Neural cell (in vitro differentiated cells): ENCODE results near the gene CAPN9. TPM values are rescaled to one million over a fixed set of nuclear protein-coding genes. Genes with fewer than 3 reads are reported as not detected.

Experiments
- H2AFZ ChIP-seq: fragments of 200-600, 300-800 bp; sonication (generic), shearing (Covaris generic); 2 replicates; pipeline ENCODE4 v1.6.0; 2014; ENCODE audit warnings: low read depth, mild to moderate bottlenecking, antibody characterized with exemption, low read length, moderate library complexity
- H3F3A ChIP-seq: fragments of 200-600 bp; shearing (Covaris generic); 2 replicates; pipeline ENCODE4 v1.6.1; 2016; ENCODE audit warnings: mild to moderate bottlenecking, moderate library complexity, mixed read lengths, antibody characterized with exemption, low read length; ENCODE audit not compliant: insufficient read depth, poor library complexity, severe bottlenecking
- H3K27ac ChIP-seq: fragments of 200-600, 300-800 bp; sonication (generic), shearing (Covaris generic); 2 replicates; pipeline ENCODE4 v1.5.1; 2014; ENCODE audit warnings: mild to moderate bottlenecking, low read length, moderate library complexity
- H3K27me3 ChIP-seq: fragments of 300-800, 200-600 bp; sonication (generic), shearing (Covaris generic); 2 replicates; pipeline ENCODE4 v1.6.0; 2014; ENCODE audit warnings: mild to moderate bottlenecking, low read depth, low read length, moderate library complexity; ENCODE audit not compliant: insufficient read depth
- H3K36me3 ChIP-seq: fragments of 300-800, 200-600 bp; sonication (generic), shearing (Covaris generic); 2 replicates; pipeline ENCODE4 v1.5.1; 2014; ENCODE audit warnings: mild to moderate bottlenecking, antibody characterized with exemption, low read length, moderate library complexity; ENCODE audit not compliant: insufficient read depth
- H3K4me2 ChIP-seq: fragments of 300-800, 200-600 bp; sonication (generic), shearing (Covaris generic); 2 replicates; pipeline ENCODE4 v1.6.0; 2014; ENCODE audit warnings: mild to moderate bottlenecking, low read length
- H3K4me3 ChIP-seq: fragments of 300-800, 200-600 bp; sonication (generic), shearing (Covaris generic); 2 replicates; pipeline ENCODE4 v1.5.1; 2014; ENCODE audit warnings: mild to moderate bottlenecking, low read length, moderate library complexity
- H3K79me2 ChIP-seq: fragments of 200-600 bp; shearing (Covaris generic); replicated peaks from 2 replicates; pipeline ENCODE4 v1.6.0; 2014; ENCODE audit warnings: mild to moderate bottlenecking, low read length, moderate library complexity; ENCODE audit not compliant: insufficient read depth
- H3K9ac ChIP-seq: fragments of 300-800, 200-600 bp; sonication (generic), shearing (Covaris generic); 2 replicates; pipeline ENCODE4 v1.6.1; 2016; ENCODE audit warnings: mild to moderate bottlenecking, low read length, mixed read lengths
- H3K9me2 ChIP-seq: fragments of 200-600 bp; shearing (Covaris generic); 2 replicates; pipeline ENCODE4 v1.6.1; 2016; ENCODE audit warnings: mild to moderate bottlenecking, low read length, mixed read lengths; ENCODE audit not compliant: insufficient read depth
- H3K9me3 ChIP-seq: fragments of 200-600, 300-800 bp; sonication (generic), shearing (Covaris generic); 2 replicates; pipeline ENCODE4 v1.6.1; 2016; ENCODE audit warnings: mild to moderate bottlenecking, mixed run types, low read length, moderate library complexity, mixed read lengths
- H4K20me1 ChIP-seq: fragments of 200-600 bp; shearing (Covaris generic); 2 replicates; pipeline ENCODE4 v1.6.1; 2016; ENCODE audit warnings: mild to moderate bottlenecking, mixed run types; ENCODE audit not compliant: insufficient read depth
- CTCF ChIP-seq: fragments of 450-650 bp; IDR thresholded peaks from 2 replicates; pipeline ENCODE4 v1.5.1; 2014; ENCODE audit warnings: antibody characterized with exemption, mild to moderate bottlenecking, moderate library complexity; ENCODE audit not compliant: poor library complexity, severe bottlenecking
- EP300 ChIP-seq: fragments of 450-650 bp; conservative IDR thresholded peaks from 2 replicates; pipeline ENCODE4 v1.6.1; 2014; ENCODE audit warnings: antibody characterized with exemption, mild to moderate bottlenecking, moderate library complexity; ENCODE audit not compliant: poor library complexity, severe bottlenecking
- EZH2 ChIP-seq: fragments of 200-600, 300-800 bp; shearing (Covaris generic), sonication (generic); IDR thresholded peaks from 2 replicates; pipeline ENCODE4 v1.6.1; 2014; ENCODE audit warnings: antibody characterized with exemption, low read length, borderline replicate concordance, mild to moderate bottlenecking; ENCODE audit not compliant: insufficient read depth, poor library complexity, severe bottlenecking
- MXI1 ChIP-seq: fragments of 450-650 bp; conservative IDR thresholded peaks from 2 replicates; pipeline ENCODE4 v1.6.1; 2014; ENCODE audit warnings: antibody characterized with exemption, mild to moderate bottlenecking; ENCODE audit not compliant: poor library complexity, severe bottlenecking
- POLR2AphosphoS5 ChIP-seq: IDR thresholded peaks from 2 replicates; pipeline ENCODE4 v1.6.1; 2012
- RAD21 ChIP-seq: fragments of 450-650 bp; conservative IDR thresholded peaks from 2 replicates; pipeline ENCODE4 v1.6.1; 2014; ENCODE audit warnings: antibody characterized with exemption, mild to moderate bottlenecking, moderate library complexity
- SMC3 ChIP-seq: fragments of 450-650 bp; conservative IDR thresholded peaks from 2 replicates; pipeline ENCODE4 v1.6.1; 2014; ENCODE audit warnings: antibody characterized with exemption, mild to moderate bottlenecking, moderate library complexity; ENCODE audit not compliant: poor library complexity
- TAF1 ChIP-seq: IDR thresholded peaks from 2 replicates; pipeline ENCODE4 v1.6.1; 2012; ENCODE audit warnings: low read depth
- polyA plus RNA-seq: library from polyadenylated mRNA; depleted of rRNA; stranded (reverse); fragments of >200 nt; gene quantifications from 2 replicates; pipeline ENCODE4 v1.2.3, GENCODE V29; 2014
- TF ChIP-seq, protein P1 (sequence below): IDR thresholded peaks from 2 replicates; pipeline ENCODE4 v1.6.1; 2012; ENCODE audit warnings: borderline replicate concordance

Gene CAPN9
- polyA plus RNA-seq, 1 donor from 2014 or later, result 0.14 TPM

GRCh38 chr1:230828421-230828820, 81.2 kb downstream of the CAPN9 start:
- TF ChIP-seq MXI1 (no peak), CTCF (no peak), TAF1 (no peak), POLR2AphosphoS5 (no peak), SMC3 (no peak), EP300 (no peak), EZH2 (no peak), RAD21 (no peak)
- TF ChIP-seq, protein P1, sequence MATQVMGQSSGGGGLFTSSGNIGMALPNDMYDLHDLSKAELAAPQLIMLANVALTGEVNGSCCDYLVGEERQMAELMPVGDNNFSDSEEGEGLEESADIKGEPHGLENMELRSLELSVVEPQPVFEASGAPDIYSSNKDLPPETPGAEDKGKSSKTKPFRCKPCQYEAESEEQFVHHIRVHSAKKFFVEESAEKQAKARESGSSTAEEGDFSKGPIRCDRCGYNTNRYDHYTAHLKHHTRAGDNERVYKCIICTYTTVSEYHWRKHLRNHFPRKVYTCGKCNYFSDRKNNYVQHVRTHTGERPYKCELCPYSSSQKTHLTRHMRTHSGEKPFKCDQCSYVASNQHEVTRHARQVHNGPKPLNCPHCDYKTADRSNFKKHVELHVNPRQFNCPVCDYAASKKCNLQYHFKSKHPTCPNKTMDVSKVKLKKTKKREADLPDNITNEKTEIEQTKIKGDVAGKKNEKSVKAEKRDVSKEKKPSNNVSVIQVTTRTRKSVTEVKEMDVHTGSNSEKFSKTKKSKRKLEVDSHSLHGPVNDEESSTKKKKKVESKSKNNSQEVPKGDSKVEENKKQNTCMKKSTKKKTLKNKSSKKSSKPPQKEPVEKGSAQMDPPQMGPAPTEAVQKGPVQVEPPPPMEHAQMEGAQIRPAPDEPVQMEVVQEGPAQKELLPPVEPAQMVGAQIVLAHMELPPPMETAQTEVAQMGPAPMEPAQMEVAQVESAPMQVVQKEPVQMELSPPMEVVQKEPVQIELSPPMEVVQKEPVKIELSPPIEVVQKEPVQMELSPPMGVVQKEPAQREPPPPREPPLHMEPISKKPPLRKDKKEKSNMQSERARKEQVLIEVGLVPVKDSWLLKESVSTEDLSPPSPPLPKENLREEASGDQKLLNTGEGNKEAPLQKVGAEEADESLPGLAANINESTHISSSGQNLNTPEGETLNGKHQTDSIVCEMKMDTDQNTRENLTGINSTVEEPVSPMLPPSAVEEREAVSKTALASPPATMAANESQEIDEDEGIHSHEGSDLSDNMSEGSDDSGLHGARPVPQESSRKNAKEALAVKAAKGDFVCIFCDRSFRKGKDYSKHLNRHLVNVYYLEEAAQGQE, result no peak
- Histone ChIP-seq H3K27me3 (no peaks in the 10 kb centered on the region), H3K9ac (no peak overlapping the region), H3K4me3 (no peak overlapping the region), H3K36me3 (no peaks in the 10 kb centered on the region), H3K4me2 (no peak overlapping the region), H3K27ac (no peak overlapping the region), H3K79me2 (no peaks in the 10 kb centered on the region), H4K20me1 (no peaks in the 10 kb centered on the region), H3F3A (no peaks in the 10 kb centered on the region), H2AFZ (no peak overlapping the region), H3K9me2 (no peaks in the 10 kb centered on the region), H3K9me3 (no peaks in the 10 kb centered on the region)

DNA sequence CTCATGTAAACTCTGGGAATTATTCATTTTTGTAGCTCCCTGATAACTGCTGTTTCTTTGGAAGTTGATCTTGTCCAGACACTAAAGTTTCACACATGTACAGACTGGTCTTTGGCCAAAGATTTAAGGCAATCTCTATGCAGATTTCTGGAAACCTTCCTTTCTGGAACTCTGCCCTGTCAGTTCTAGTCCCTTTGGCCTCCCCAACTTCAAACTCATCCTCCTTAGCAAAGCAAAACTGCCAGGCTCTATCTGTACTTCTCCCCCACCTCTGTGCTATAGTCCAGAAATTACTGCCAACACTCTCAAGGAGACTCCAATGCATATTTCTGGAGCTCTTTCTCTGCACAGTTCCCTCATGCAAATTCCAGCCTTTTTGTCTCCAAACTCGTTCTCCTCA, 84.6 kb downstream of the CAPN9 start:
- Histone ChIP-seq H3K4me2 (no peak overlapping the region), H3K9me2 (no peaks in the 10 kb centered on the region), H2AFZ (no peak overlapping the region), H3F3A (no peaks in the 10 kb centered on the region), H3K27ac (no peak overlapping the region), H3K4me3 (no peak overlapping the region), H3K9me3 (no peaks in the 10 kb centered on the region), H4K20me1 (no peaks in the 10 kb centered on the region), H3K27me3 (no peaks in the 10 kb centered on the region), H3K9ac (no peak overlapping the region), H3K79me2 (no peaks in the 10 kb centered on the region), H3K36me3 (no peaks in the 10 kb centered on the region)
- TF ChIP-seq, protein P1, result no peak
- TF ChIP-seq RAD21 (no peak), SMC3 (no peak), TAF1 (no peak), EP300 (no peak), EZH2 (no peak), MXI1 (no peak), POLR2AphosphoS5 (no peak), CTCF (no peak)
